Measurements from ENCODE around the gene CYP26B1. TPM values are rescaled to one million over a fixed set of nuclear protein-coding genes. Genes with fewer than 3 reads are reported as not detected.

Gene CYP26B1
- total and polyA plus RNA-seq, 2 donors (not counting 3 experiments of a cell fraction or from before 2014, with no cell fraction given): 0.30 to 1.1 TPM

GRCh38 chr2:72089537-72089936 lies 58.1 kb downstream of the CYP26B1 start:
- CTCF ChIA-PET: no interaction called here
- Histone ChIP-seq H3K27me3 (ENCODE audit: control insufficient read depth in 2 of 2, insufficient read depth in 2 of 2, low read length in 2 of 2) (no peaks in the 10 kb centered on the region), H3K4me3 (replicated peaks in 1 of 3; ENCODE audit: insufficient read depth in 1 of 3, low read depth in 1 of 3, low read length in 3 of 3) (no peak overlapping the region), H3K79me2 (ENCODE audit: control insufficient read depth, insufficient read depth, low read length) (no peaks in the 10 kb centered on the region), H3K4me1 (ENCODE audit: control insufficient read depth, extremely low read depth, insufficient read depth, low read length) (no peaks in the 10 kb centered on the region), H3K27ac (ENCODE audit: insufficient read depth, low read depth, low read length) (no peak overlapping the region), H3K36me3 (ENCODE audit: control insufficient read depth in 2 of 2, extremely low read depth in 1 of 2, insufficient read depth in 2 of 2, low read length in 2 of 2) (no peaks in the 10 kb centered on the region), H3K4me2 (ENCODE audit: insufficient read depth, low read length) (no peak overlapping the region), H3K9ac (replicated peaks; ENCODE audit: extremely low read depth, insufficient read depth, low read length) (no peak overlapping the region), H3K9me1 (replicated peaks; ENCODE audit: control insufficient read depth, extremely low read depth, insufficient read depth, low read length) (no peaks in the 10 kb centered on the region), H4K20me1 (replicated peaks; ENCODE audit: control insufficient read depth, extremely low read depth, insufficient read depth, low read length) (no peaks in the 10 kb centered on the region), H2AFZ (ENCODE audit: low read depth, low read length) (no peak overlapping the region), H3K9me3 (replicated peaks; ENCODE audit: control insufficient read depth, insufficient read depth, low read length) (no peaks in the 10 kb centered on the region)
- TF ChIP-seq GATA2 (IDR thresholded peaks at IDR 0.05; ENCODE audit: insufficient read depth, insufficient read length, low read depth, low read length) (no peak), JUN (IDR thresholded peaks at IDR 0.05; ENCODE audit: borderline replicate concordance, insufficient read depth, insufficient read length, low read depth) (no peak), MYC (IDR thresholded peaks at IDR 0.05; ENCODE audit: low read depth, low read length) (no peak), MAX (IDR thresholded peaks at IDR 0.05; ENCODE audit: insufficient read depth, insufficient read length) (no peak), POLR2A (IDR thresholded peaks at IDR 0.05; ENCODE audit: low read depth, low read length) (no peak), CTCF (IDR thresholded peaks at IDR 0.05; ENCODE audit: extremely low read depth in 1 of 2, insufficient read depth in 1 of 2, low read depth in 1 of 2, low read length in 2 of 2) (no peak), EZH2 (IDR thresholded peaks at IDR 0.05; ENCODE audit: borderline replicate concordance, low read depth, low read length, severe bottlenecking) (no peak), FOS (IDR thresholded peaks at IDR 0.05; ENCODE audit: borderline replicate concordance, insufficient read depth, low read length) (no peak), POLR2AphosphoS5 (IDR thresholded peaks at IDR 0.05; ENCODE audit: insufficient read depth, low read depth, low read length) (no peak)
- dilution Hi-C loops (cut with MboI; ENCODE audit: extremely low pct_ligation_motif_present, low sequenced_read_pairs) (no loop called here), intact Hi-C loops (cut with micrococcal nuclease) (no loop called here)
- DNase-seq (ENCODE audit: low read depth, low spot score): no peak
- no TSS peak for BruUV-seq (replicated peaks)
- no peak for FAIRE-seq
- POLR2A ChIA-PET: no interaction called here
